ENCODE data around the gene MCRIP1. TPM values are rescaled to one million over a fixed set of nuclear protein-coding genes. Genes with fewer than 3 reads are reported as not detected.

MCRIP1 gene
- total and polyA plus RNA-seq, 9 of the 15 experiments (the other 6 are each of a cell fraction or from before 2014, with no cell fraction given) = 0.39 to 35.8 (median 9.7) TPM

DNA sequence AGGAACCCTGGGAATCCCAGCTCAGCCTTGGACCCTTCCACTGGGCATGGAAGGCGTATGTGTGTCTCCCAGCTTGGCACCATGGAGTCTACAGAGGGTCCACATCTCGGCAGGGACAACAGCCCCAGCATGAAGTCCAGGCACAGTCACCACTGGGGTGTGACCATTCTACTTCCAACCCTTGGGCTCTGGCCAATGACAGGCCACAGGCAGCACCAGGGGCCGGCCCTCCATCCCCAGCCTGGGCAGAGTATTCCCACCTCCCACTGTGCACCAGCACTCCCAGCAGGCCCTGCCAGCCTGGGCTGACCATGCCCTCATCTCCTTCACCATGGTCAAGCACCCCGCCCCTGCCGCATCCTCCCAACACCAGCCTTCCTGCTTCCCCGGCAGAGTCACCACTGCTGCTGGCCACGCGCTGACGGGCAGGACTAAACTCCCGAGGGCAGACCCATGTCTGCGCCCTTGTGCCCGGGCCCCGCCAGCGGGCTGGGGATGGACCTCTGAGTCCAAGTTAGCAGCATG is 11.3 kb upstream of the MCRIP1 start (continued):
- TF ChIP-seq, protein P1, sequence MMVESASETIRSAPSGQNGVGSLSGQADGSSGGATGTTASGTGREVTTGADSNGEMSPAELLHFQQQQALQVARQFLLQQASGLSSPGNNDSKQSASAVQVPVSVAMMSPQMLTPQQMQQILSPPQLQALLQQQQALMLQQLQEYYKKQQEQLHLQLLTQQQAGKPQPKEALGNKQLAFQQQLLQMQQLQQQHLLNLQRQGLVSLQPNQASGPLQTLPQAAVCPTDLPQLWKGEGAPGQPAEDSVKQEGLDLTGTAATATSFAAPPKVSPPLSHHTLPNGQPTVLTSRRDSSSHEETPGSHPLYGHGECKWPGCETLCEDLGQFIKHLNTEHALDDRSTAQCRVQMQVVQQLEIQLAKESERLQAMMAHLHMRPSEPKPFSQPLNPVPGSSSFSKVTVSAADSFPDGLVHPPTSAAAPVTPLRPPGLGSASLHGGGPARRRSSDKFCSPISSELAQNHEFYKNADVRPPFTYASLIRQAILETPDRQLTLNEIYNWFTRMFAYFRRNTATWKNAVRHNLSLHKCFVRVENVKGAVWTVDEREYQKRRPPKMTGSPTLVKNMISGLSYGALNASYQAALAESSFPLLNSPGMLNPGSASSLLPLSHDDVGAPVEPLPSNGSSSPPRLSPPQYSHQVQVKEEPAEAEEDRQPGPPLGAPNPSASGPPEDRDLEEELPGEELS (CRISPR knock-in tag; IDR thresholded peaks at IDR 0.05; ENCODE audit: borderline replicate concordance) = no peak
- no peak for TF ChIP-seq HDGF (IDR thresholded peaks at IDR 0.05)
- TF ChIP-seq RBM22 (IDR thresholded peaks at IDR 0.05; ENCODE audit: low read depth, low read length, poor library complexity, severe bottlenecking) = peak; percentile 76
- TF ChIP-seq, protein P2, sequence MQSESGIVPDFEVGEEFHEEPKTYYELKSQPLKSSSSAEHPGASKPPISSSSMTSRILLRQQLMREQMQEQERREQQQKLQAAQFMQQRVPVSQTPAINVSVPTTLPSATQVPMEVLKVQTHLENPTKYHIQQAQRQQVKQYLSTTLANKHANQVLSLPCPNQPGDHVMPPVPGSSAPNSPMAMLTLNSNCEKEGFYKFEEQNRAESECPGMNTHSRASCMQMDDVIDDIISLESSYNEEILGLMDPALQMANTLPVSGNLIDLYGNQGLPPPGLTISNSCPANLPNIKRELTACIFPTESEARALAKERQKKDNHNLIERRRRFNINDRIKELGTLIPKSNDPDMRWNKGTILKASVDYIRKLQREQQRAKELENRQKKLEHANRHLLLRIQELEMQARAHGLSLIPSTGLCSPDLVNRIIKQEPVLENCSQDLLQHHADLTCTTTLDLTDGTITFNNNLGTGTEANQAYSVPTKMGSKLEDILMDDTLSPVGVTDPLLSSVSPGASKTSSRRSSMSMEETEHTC (IDR thresholded peaks at IDR 0.05) = no peak
- TF ChIP-seq GATAD2B (IDR thresholded peaks at IDR 0.05; ENCODE audit: borderline replicate concordance) = no peak
- TF ChIP-seq PURB (CRISPR knock-in tag; IDR thresholded peaks at IDR 0.05; ENCODE audit: low read depth) = no peak
- TF ChIP-seq POLR2G (IDR thresholded peaks at IDR 0.05; ENCODE audit: low read depth, low read length) = peak; percentile 73
- TF ChIP-seq SIRT6 (IDR thresholded peaks at IDR 0.05; ENCODE audit: low read depth, low read length) = no peak
- TF ChIP-seq MCM3 (IDR thresholded peaks at IDR 0.05) = no peak
- TF ChIP-seq SIN3B (IDR thresholded peaks at IDR 0.05; ENCODE audit: low read depth) = no peak
- TF ChIP-seq, protein P3, sequence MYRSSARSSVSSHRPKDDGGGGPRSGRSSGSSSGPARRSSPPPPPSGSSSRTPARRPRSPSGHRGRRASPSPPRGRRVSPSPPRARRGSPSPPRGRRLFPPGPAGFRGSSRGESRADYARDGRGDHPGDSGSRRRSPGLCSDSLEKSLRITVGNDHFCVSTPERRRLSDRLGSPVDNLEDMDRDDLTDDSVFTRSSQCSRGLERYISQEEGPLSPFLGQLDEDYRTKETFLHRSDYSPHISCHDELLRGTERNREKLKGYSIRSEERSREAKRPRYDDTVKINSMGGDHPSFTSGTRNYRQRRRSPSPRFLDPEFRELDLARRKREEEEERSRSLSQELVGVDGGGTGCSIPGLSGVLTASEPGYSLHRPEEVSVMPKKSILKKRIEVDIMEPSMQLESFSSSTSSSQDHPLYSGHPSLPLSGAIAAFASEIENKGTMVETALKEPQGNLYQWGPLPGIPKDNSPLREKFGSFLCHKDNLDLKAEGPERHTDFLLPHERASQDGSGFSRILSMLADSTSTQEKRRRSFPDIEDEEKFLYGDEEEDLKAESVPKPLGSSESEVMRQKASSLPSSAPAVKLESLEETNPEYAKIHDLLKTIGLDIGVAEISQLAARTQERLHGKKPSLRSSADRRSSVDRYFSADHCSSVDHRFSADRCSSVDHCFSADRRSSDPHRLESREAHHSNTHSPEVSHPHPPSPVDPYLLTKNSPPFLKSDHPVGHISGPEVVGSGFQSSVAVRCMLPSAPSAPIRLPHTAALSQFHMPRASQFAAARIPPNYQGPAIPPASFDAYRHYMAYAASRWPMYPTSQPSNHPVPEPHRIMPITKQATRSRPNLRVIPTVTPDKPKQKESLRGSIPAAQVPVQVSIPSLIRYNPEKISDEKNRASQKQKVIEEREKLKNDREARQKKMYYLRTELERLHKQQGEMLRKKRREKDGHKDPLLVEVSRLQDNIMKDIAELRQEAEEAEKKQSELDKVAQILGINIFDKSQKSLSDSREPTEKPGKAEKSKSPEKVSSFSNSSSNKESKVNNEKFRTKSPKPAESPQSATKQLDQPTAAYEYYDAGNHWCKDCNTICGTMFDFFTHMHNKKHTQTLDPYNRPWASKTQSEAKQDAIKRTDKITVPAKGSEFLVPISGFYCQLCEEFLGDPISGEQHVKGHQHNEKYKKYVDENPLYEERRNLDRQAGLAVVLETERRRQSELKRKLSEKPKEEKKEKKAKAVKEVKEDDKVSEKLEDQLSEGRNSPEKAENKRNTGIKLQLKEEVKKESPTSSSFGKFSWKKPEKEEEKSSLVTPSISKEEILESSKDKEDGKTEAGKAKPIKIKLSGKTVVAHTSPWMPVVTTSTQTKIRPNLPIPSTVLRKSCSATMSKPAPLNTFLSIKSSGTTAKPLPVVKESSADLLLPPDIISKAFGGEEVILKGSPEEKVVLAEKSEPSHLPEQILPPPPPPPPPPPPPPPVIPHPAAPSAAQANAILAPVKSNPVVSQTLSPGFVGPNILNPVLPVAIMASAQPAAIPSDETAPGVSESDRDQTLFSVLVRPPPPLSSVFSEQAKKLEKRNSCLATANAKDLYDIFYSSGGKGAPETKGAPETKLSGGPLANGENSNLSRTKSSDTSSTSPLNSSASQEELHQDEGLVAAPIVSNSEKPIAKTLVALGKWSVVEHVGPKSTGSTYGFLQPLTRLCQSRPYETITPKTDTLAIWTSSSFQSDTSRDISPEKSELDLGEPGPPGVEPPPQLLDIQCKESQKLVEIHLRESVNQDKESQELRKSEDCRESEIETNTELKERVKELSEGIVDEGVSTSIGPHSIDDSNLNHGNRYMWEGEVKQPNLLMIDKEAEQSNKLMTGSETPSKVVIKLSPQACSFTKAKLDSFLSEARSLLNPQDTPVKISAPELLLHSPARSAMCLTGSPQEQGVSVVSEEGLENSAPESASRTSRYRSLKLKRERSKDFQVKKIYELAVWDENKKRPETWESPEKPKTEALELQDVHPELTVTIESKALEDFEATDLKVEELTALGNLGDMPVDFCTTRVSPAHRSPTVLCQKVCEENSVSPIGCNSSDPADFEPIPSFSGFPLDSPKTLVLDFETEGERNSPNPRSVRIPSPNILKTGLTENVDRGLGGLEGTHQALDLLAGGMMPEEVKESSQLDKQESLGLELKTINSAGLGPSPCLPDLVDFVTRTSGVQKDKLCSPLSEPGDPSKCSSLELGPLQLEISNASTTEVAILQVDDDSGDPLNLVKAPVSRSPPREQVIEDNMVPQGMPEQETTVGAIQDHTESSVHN (IDR thresholded peaks at IDR 0.05; ENCODE audit: borderline replicate concordance in 1 of 2, low read depth in 1 of 2) = no peak
- no peak for TF ChIP-seq THRAP3 (IDR thresholded peaks at IDR 0.05; ENCODE audit: borderline replicate concordance)
- TF ChIP-seq CBFA2T2 (conservative IDR thresholded peaks at IDR 0.05) = no peak
- TF ChIP-seq CEBPG (CRISPR knock-in tag; IDR thresholded peaks at IDR 0.05) = no peak
- TF ChIP-seq CEBPG (tag; conservative IDR thresholded peaks at IDR 0.05 in 1 of 2, IDR thresholded peaks at IDR 0.05 in 1 of 2) = no peak
- no peak for TF ChIP-seq BMI1 (IDR thresholded peaks at IDR 0.05; ENCODE audit: low read length)

Measured in K562 (cell line).